MM.1S (cell line): ENCODE data around the gene RGS13.

Source experiments
- DNase-seq: peaks from one replicate; pipeline ENCODE4 v3.0.0-alpha.2; 2015
- H2AFZ ChIP-seq: fragments of 300-600 bp; sonication (generic); 2 replicates; pipeline ENCODE4 v1.6.0; 2016; ENCODE audit warnings: antibody characterized with exemption, low read length
- H3F3A ChIP-seq: fragments of 300-600 bp; sonication (generic); 2 replicates; pipeline ENCODE4 v1.6.1; 2016; ENCODE audit warnings: mild to moderate bottlenecking, antibody characterized with exemption, low read length, moderate library complexity, mixed read lengths; ENCODE audit not compliant: insufficient read depth
- H3K27ac ChIP-seq: fragments of 300-600 bp; sonication (generic); 2 replicates; pipeline ENCODE4 v1.5.1; 2016; ENCODE audit warnings: mild to moderate bottlenecking, low read length
- H3K27me3 ChIP-seq: fragments of 300-600 bp; sonication (generic); replicated peaks from 2 replicates; pipeline ENCODE4 v1.6.0; 2016; ENCODE audit warnings: low read length; ENCODE audit not compliant: insufficient read depth
- H3K36me3 ChIP-seq: fragments of 300-600 bp; sonication (generic); replicated peaks from 2 replicates; pipeline ENCODE4 v1.6.1; 2016; ENCODE audit warnings: mild to moderate bottlenecking, low read length, mixed read lengths; ENCODE audit not compliant: insufficient read depth
- H3K4me1 ChIP-seq: fragments of 300-600 bp; sonication (generic); 2 replicates; pipeline ENCODE4 v1.6.1; 2016; ENCODE audit warnings: low read length, mixed read lengths
- H3K4me2 ChIP-seq: fragments of 300-600 bp; sonication (generic); 2 replicates; pipeline ENCODE4 v1.6.0; 2016; ENCODE audit warnings: low read depth, low read length
- H3K4me3 ChIP-seq: fragments of 300-600 bp; sonication (generic); 2 replicates; pipeline ENCODE4 v1.5.1; 2016; ENCODE audit warnings: low read length, mixed read lengths
- H3K79me2 ChIP-seq: fragments of 300-600 bp; sonication (generic); 2 replicates; pipeline ENCODE4 v1.6.1; 2016; ENCODE audit warnings: mixed run types, low read length, mixed read lengths
- H3K9ac ChIP-seq: fragments of 300-600 bp; sonication (generic); 2 replicates; pipeline ENCODE4 v1.6.1; 2016; ENCODE audit warnings: low read length, mixed read lengths
- H3K9me2 ChIP-seq: fragments of 300-600 bp; sonication (generic); replicated peaks from 2 replicates; pipeline ENCODE4 v1.6.1; 2016; ENCODE audit warnings: mild to moderate bottlenecking, low read length, mixed read lengths; ENCODE audit not compliant: insufficient read depth
- H3K9me3 ChIP-seq: fragments of 300-600 bp; sonication (generic); replicated peaks from 2 replicates; pipeline ENCODE4 v1.6.1; 2016; ENCODE audit warnings: mild to moderate bottlenecking, low read length, mixed read lengths; ENCODE audit not compliant: insufficient read depth
- H4K20me1 ChIP-seq: fragments of 300-600 bp; sonication (generic); 2 replicates; pipeline ENCODE4 v1.6.1; 2016; ENCODE audit warnings: mild to moderate bottlenecking, low read length, moderate library complexity, mixed read lengths; ENCODE audit not compliant: insufficient read depth
- EZH2 ChIP-seq: fragments of 300-600 bp; sonication (generic); optimal IDR thresholded peaks from 2 replicates; pipeline ENCODE3; 2017; ENCODE audit warnings: low read depth, mild to moderate bottlenecking, antibody characterized with exemption, low read length, mixed read lengths
- EZH2phosphoT487 ChIP-seq: fragments of 300-600 bp; sonication (generic); IDR thresholded peaks from 2 replicates; pipeline ENCODE4 v1.6.1; 2018; ENCODE audit warnings: antibody characterized with exemption, low read length
- TF ChIP-seq, protein P1 (sequence below): fragments of 300-600 bp; sonication (generic); IDR thresholded peaks from 2 replicates; pipeline ENCODE4 v1.5.1; 2016; ENCODE audit warnings: antibody characterized with exemption, low read length, mixed read lengths

RGS13 gene

DNA sequence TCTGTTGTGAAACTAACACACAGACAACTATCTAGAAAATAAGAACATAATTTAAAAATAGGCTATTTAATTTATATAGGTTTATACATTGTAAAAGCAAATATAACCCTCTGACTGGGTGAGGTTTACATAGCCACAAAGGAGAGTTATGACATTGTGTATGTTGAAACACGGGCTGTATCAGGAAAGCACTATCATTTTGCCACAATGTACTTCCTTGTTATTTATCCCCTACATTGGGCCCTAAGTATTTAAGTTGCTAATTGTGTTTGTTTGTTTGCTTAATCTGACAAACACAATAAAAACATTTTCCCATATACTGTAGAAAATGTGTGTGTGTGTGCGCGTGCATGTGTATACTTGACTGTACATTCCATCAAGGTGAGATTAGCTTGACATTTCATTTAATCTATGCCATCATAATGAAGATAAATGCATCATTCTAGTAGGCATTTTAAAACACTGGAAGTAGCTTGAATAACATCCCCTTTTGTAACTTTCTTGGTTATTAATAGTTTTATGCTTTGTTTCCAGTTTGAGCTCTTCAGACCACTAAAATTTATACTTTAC, 72.1 kb downstream of the RGS13 start:
- no peak overlapping the region for H3K4me3 ChIP-seq
- no peaks in the 10 kb centered on the region for H3K9me3 ChIP-seq
- H4K20me1 ChIP-seq, result no peaks in the 10 kb centered on the region
- no peak overlapping the region for H3K27ac ChIP-seq
- H2AFZ ChIP-seq, result no peak overlapping the region
- no peaks in the 10 kb centered on the region for H3K79me2 ChIP-seq
- peaks cover 13% of the 10 kb centered on the region for H3K4me1 ChIP-seq
- TF ChIP-seq EZH2phosphoT487 (no peak), EZH2 (no peak)
- TF ChIP-seq, protein P1, sequence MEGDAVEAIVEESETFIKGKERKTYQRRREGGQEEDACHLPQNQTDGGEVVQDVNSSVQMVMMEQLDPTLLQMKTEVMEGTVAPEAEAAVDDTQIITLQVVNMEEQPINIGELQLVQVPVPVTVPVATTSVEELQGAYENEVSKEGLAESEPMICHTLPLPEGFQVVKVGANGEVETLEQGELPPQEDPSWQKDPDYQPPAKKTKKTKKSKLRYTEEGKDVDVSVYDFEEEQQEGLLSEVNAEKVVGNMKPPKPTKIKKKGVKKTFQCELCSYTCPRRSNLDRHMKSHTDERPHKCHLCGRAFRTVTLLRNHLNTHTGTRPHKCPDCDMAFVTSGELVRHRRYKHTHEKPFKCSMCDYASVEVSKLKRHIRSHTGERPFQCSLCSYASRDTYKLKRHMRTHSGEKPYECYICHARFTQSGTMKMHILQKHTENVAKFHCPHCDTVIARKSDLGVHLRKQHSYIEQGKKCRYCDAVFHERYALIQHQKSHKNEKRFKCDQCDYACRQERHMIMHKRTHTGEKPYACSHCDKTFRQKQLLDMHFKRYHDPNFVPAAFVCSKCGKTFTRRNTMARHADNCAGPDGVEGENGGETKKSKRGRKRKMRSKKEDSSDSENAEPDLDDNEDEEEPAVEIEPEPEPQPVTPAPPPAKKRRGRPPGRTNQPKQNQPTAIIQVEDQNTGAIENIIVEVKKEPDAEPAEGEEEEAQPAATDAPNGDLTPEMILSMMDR, result no peak
- H3K36me3 ChIP-seq, result no peaks in the 10 kb centered on the region
- no peak overlapping the region for H3K4me2 ChIP-seq
- H3K9me2 ChIP-seq, result no peaks in the 10 kb centered on the region
- peaks cover 12% of the 10 kb centered on the region; the same call in 1 of the 2 replicates for H3K27me3 ChIP-seq
- H3F3A ChIP-seq, result 0 out of 2 replicates have a peak, but pooled peaks cover 5% of the 10 kb centered on the region
- no peak for DNase-seq
- no peak overlapping the region for H3K9ac ChIP-seq

DNA sequence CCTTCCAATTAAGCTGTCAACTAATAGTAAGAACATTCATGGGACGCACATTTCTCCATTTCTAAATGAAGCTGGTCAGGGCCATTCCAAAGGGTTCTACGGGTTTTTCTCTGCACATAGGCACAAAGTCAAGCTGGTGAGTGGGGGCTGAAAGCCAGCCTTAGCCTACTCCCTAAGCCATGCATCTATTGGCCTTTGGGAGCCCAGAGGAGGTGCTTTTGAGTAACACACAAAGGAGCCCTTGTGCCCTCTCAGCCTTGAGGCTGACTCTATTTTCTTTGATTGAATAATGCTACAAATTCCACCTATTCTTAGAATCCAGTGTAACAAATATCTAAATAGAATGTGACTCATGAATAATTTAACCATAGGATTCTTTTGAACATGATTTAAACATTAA, 73.6 kb downstream of the RGS13 start:
- H3K27ac ChIP-seq, result no peak overlapping the region

More for the DNA sequence above, 73.6 kb downstream of the RGS13 start:
- H3K36me3 ChIP-seq, result no peaks in the 10 kb centered on the region
- H4K20me1 ChIP-seq, result no peaks in the 10 kb centered on the region
- no peak for DNase-seq
- H3K9me3 ChIP-seq, result no peaks in the 10 kb centered on the region
- H3K9ac ChIP-seq, result no peak overlapping the region
- H3K79me2 ChIP-seq, result no peaks in the 10 kb centered on the region
- H3F3A ChIP-seq, result no peaks in the 10 kb centered on the region
- peaks cover 8% of the 10 kb centered on the region; the same call in 1 of the 2 replicates for H3K27me3 ChIP-seq
- H3K4me1 ChIP-seq, result no peaks in the 10 kb centered on the region
- TF ChIP-seq EZH2 (no peak), EZH2phosphoT487 (no peak)
- TF ChIP-seq, protein P1, result no peak
- H2AFZ ChIP-seq, result no peak overlapping the region
- no peak overlapping the region for H3K4me2 ChIP-seq
- no peak overlapping the region for H3K4me3 ChIP-seq
- H3K9me2 ChIP-seq, result no peaks in the 10 kb centered on the region
